GM23338 (cell line): ENCODE results near the gene NRDE2. TPM values are rescaled to one million over a fixed set of nuclear protein-coding genes. Genes with fewer than 3 reads are reported as not detected.

Experiments used
- ATAC-seq: fragments of 200-7000 bp; cut with Tn5 transposase; 3 replicates; pipeline ENCODE4 v1.9.1; 2020
- DNase-seq: peaks from one replicate; pipeline ENCODE4 v3.0.0-alpha.2; 2015; ENCODE audit warnings: low spot score
- H2AFZ ChIP-seq: fragments of 200-600 bp; sonication (generic); 2 replicates; pipeline ENCODE4 v1.8.0; 2016; ENCODE audit warnings: antibody characterized with exemption, mild to moderate bottlenecking, moderate library complexity
- H3F3A ChIP-seq: fragments of 200-600 bp; sonication (generic); replicated peaks from 2 replicates; pipeline ENCODE4 v1.8.0; 2017; ENCODE audit warnings: antibody characterized with exemption, mixed run types, low read depth
- H3K27ac ChIP-seq: fragments of 200-600 bp; sonication (generic); 2 replicates; pipeline ENCODE4 v1.6.1; 2016; ENCODE audit warnings: low read depth
- H3K27me3 ChIP-seq: fragments of 200-600 bp; sonication (generic); 2 replicates; pipeline ENCODE4 v1.8.0; 2016; ENCODE audit warnings: mild to moderate bottlenecking, mixed run types, moderate library complexity; ENCODE audit not compliant: insufficient read depth
- H3K36me3 ChIP-seq: fragments of 200-600 bp; sonication (generic); 2 replicates; pipeline ENCODE4 v1.8.0; 2016; ENCODE audit warnings: mild to moderate bottlenecking; ENCODE audit not compliant: insufficient read depth
- H3K4me1 ChIP-seq: fragments of 200-600 bp; sonication (generic); 2 replicates; pipeline ENCODE4 v1.8.0; 2016; ENCODE audit warnings: mild to moderate bottlenecking, moderate library complexity; ENCODE audit not compliant: insufficient read depth
- H3K4me2 ChIP-seq: fragments of 200-600 bp; sonication (generic); 2 replicates; pipeline ENCODE4 v1.7.1; 2017; ENCODE audit warnings: mixed run types
- H3K4me3 ChIP-seq: fragments of 200-600 bp; sonication (generic); 2 replicates; pipeline ENCODE4 v1.6.1; 2016; ENCODE audit warnings: mixed run types
- H3K79me2 ChIP-seq: fragments of 200-600 bp; sonication (generic); replicated peaks from 2 replicates; pipeline ENCODE4 v1.8.0; 2017; ENCODE audit warnings: mild to moderate bottlenecking; ENCODE audit not compliant: insufficient read depth
- H3K9me2 ChIP-seq: fragments of 200-600 bp; sonication (generic); 2 replicates; pipeline ENCODE4 v1.8.0; 2017; ENCODE audit not compliant: insufficient read depth
- H4K20me1 ChIP-seq: fragments of 200-600 bp; sonication (generic); replicated peaks from 2 replicates; pipeline ENCODE4 v1.8.0; 2017; ENCODE audit warnings: mild to moderate bottlenecking; ENCODE audit not compliant: insufficient read depth
- H3K27ac Mint-ChIP-seq: 2 replicates; pipeline ENCODE4 v1.8.0; 2020; ENCODE audit warnings: inconsistent platforms, mild to moderate bottlenecking, moderate library complexity, mixed read lengths
- H3K27me3 Mint-ChIP-seq: 3 replicates; pipeline ENCODE4 v1.8.0; 2022; ENCODE audit warnings: low read depth, mild to moderate bottlenecking, moderate library complexity, mixed read lengths, inconsistent platforms; ENCODE audit not compliant: insufficient read depth, poor library complexity
- H3K36me3 Mint-ChIP-seq: 3 replicates; pipeline ENCODE4 v1.8.0; 2021; ENCODE audit warnings: low read depth, mild to moderate bottlenecking, inconsistent platforms, moderate library complexity, mixed read lengths
- H3K4me1 Mint-ChIP-seq: 3 replicates; pipeline ENCODE4 v1.8.0; 2020; ENCODE audit warnings: mild to moderate bottlenecking, inconsistent platforms, mixed read lengths
- H3K4me3 Mint-ChIP-seq: 3 replicates; pipeline ENCODE4 v1.8.0; 2021; ENCODE audit warnings: moderate library complexity, mild to moderate bottlenecking, inconsistent platforms, mixed read lengths
- H3K9me3 Mint-ChIP-seq: 3 replicates; pipeline ENCODE4 v1.8.0; 2020; ENCODE audit warnings: moderate library complexity, mild to moderate bottlenecking, inconsistent platforms, mixed read lengths
- CREB1 ChIP-seq: fragments of 250-450 bp; sonication (Bioruptor Pico); IDR thresholded peaks from 2 replicates; pipeline ENCODE4 v1.5.0; 2020; ENCODE audit warnings: low read depth, mild to moderate bottlenecking, moderate library complexity
- EZH2phosphoT487 ChIP-seq: fragments of 200-600 bp; sonication (generic); IDR thresholded peaks from one replicate; pipeline ENCODE4 v1.8.1; 2018; ENCODE audit warnings: antibody characterized with exemption; ENCODE audit not compliant: unreplicated experiment
- POLR2AphosphoS5 ChIP-seq: IDR thresholded peaks from 2 replicates; pipeline ENCODE4 v1.6.1; 2016; ENCODE audit warnings: antibody characterized with exemption, low read depth
- STAT1 ChIP-seq: IDR thresholded peaks from one replicate; pipeline ENCODE4 v1.6.1; 2016; ENCODE audit warnings: antibody characterized with exemption; ENCODE audit not compliant: unreplicated experiment
- polyA plus RNA-seq: library from polyadenylated mRNA; unstranded; fragments of >200 nt; fragmentation: Nextera tagmentation; extraction: Ambion mirVana; gene quantifications from 2 replicates; pipeline ENCODE4 v1.2.1, GENCODE V29; 2016
- total RNA-seq: library from RNA; depleted of rRNA; stranded (reverse); fragments of >200 nt; shearing (Covaris generic); gene quantifications from 2 replicates; pipeline ENCODE4 v1.2.3, GENCODE V29; 2014
- TF ChIP-seq, protein P1 (sequence below): IDR thresholded peaks from 2 replicates; pipeline ENCODE4 v1.6.1; 2016; ENCODE audit warnings: antibody characterized with exemption
- TF ChIP-seq, protein P2 (sequence below): IDR thresholded peaks from one replicate; pipeline ENCODE4 v1.6.1; 2018; ENCODE audit warnings: antibody characterized with exemption; ENCODE audit not compliant: unreplicated experiment

Gene NRDE2
- total and polyA plus RNA-seq, 2 experiments from 2014 or later = 9.8 to 20.6 TPM

DNA sequence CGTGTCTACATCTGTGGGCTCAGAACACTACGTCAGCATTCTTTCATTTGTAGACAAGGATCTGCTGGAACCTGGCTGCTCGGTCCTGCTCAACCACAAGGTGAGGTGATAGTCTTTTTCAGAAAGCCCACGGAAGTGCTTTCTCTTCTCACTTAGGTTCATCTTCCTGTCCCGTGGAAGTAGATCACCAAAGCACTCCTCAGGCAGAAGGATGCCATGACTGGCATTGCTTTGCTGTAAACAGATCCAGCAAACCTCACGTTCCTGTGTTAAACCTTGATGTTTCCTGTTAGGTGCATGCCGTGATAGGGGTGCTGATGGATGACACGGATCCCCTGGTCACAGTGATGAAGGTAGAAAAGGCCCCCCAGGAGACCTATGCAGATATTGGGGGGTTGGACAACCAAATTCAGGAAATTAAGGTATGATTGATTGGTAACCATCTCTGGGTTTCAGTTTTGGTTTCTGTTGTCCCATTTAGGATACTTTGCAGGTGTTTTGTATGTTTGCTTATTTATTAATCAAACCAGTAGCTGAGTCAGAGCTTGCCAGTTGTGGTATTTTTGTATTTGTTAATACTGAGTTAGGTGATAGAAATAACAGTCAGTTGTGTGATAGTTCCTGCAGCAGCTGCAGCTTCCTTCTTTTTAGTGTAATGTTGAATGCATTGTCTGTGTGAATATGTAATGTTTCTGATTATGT, 67.8 kb downstream of the NRDE2 start (continued):
- no peak for TF ChIP-seq STAT1
- no peak for TF ChIP-seq EZH2phosphoT487

DNA sequence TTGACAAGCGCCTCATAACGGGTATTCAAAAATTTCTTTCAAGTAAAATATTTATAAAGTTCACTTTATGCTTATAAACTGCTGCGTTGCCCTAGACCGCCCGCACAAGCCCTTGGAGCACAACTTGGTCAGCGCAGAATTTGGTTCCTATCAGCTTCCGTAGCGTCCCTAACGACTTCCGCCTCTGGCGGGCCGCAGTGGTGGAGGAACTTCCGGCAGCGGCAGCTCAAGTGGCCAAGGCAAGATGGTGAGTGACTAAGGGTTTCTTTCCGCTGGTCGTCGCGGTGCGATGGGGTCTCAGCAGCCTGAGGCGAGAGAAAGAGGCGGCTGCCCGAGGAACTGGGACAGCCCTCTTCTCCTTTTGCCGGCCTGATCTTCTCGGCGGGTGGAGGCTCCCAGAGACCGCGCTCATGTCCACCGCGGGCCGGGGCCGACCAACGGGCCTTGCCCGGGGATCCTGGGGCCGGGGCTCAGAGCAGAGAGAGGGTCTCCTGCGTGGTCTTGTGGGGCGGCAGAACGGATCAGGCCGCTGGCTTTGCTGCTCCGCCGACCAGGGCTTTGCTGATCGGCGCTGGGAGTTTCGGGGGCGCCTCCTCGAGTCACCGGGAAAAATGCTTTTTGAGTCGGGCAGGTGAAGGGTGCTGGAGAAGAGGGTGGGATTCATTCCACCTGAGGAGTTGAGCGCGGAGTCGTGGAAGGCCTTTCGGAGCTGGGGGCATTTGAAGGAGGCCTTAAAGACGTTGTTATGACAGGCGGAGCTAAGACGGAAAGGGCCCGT, 75.2 kb downstream of the NRDE2 start, which contains the start of gene PSMC1:
PSMC1 (plus strand) TSS at position 200 of the 778 bp plus-strand sequence; CDS start at position 245, 45 bp downstream.
- Histone ChIP-seq H3K4me1 (peaks cover 4% of the 10 kb centered on the region; the same call in 1 of the 2 replicates), H3K27ac (peak within 1 kb of the TSS; percentile 70), H4K20me1 (peaks cover 12% of the 10 kb centered on the region), H3K79me2 (peaks cover 39% of the 10 kb centered on the region), H3F3A (no peaks in the 10 kb centered on the region), H3K4me2 (peak within 1 kb of the TSS; percentile 95), H3K36me3 (peaks cover 16% of the 10 kb centered on the region), H3K27me3 (peaks cover 3% of the 10 kb centered on the region; the same call in 1 of the 2 replicates), H3K9me2 (no peaks in the 10 kb centered on the region), H2AFZ (peak within 1 kb of the TSS; percentile 90), H3K4me3 (peak within 1 kb of the TSS; percentile 94)
- no peak for TF ChIP-seq EZH2phosphoT487
- peak; percentile 51; the same call in 1 of the 2 replicates for TF ChIP-seq CREB1 (CRISPR knock-in tag)
- TF ChIP-seq POLR2AphosphoS5 = peak; percentile 89
- TF ChIP-seq, protein P1, sequence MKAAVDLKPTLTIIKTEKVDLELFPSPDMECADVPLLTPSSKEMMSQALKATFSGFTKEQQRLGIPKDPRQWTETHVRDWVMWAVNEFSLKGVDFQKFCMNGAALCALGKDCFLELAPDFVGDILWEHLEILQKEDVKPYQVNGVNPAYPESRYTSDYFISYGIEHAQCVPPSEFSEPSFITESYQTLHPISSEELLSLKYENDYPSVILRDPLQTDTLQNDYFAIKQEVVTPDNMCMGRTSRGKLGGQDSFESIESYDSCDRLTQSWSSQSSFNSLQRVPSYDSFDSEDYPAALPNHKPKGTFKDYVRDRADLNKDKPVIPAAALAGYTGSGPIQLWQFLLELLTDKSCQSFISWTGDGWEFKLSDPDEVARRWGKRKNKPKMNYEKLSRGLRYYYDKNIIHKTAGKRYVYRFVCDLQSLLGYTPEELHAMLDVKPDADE = peak; percentile 46; the same call in 1 of the 2 replicates
- peak within 1 kb of the TSS; percentile 92 for H3K4me3 Mint-ChIP-seq
- ATAC-seq = peak; percentile 97
- H3K27ac Mint-ChIP-seq = peak within 1 kb of the TSS; percentile 94
- H3K4me1 Mint-ChIP-seq = peaks cover 9% of the 10 kb centered on the region; the same call in 2 of the 3 replicates
- H3K9me3 Mint-ChIP-seq = no peaks in the 10 kb centered on the region
- H3K27me3 Mint-ChIP-seq = peaks cover 13% of the 10 kb centered on the region
- DNase-seq = peak; percentile 94
- peaks cover 30% of the 10 kb centered on the region for H3K36me3 Mint-ChIP-seq

DNA sequence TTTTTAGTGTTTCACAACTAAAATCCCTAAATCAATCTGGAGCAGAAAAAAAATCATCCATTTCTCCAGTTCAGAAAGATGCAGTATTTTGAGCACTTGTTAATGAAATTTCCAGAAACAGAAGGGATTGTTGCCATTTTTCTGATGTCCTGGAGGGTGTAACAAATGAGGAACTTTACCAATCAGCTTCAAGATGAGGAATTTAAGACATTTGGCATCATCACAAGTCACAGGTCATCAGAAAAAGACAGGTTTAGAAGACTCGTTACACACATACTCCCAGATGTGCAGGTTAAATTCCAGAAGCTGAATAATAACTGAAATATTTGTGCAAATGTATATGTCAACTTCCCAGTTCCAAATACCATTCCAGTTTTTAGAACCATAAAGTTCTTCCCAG, 75.9 kb downstream of the NRDE2 start:
- Histone ChIP-seq H3K4me1 (peaks cover 4% of the 10 kb centered on the region; the same call in 1 of the 2 replicates), H3K4me3 (peak overlapping the region; percentile 94), H3K9me2 (no peaks in the 10 kb centered on the region), H3K79me2 (peaks cover 39% of the 10 kb centered on the region), H3K4me2 (peak overlapping the region; percentile 95), H4K20me1 (peaks cover 12% of the 10 kb centered on the region; the same call in 1 of the 2 replicates), H3K27ac (no peak overlapping the region), H2AFZ (peak overlapping the region; percentile 90), H3K36me3 (peaks cover 10% of the 10 kb centered on the region), H3F3A (no peaks in the 10 kb centered on the region), H3K27me3 (peaks cover 3% of the 10 kb centered on the region; the same call in 1 of the 2 replicates)
- peaks cover 9% of the 10 kb centered on the region; the same call in 2 of the 3 replicates for H3K4me1 Mint-ChIP-seq
- H3K9me3 Mint-ChIP-seq = no peaks in the 10 kb centered on the region; the same call in 2 of the 3 replicates
- peaks cover 11% of the 10 kb centered on the region for H3K27me3 Mint-ChIP-seq
- ATAC-seq (no peak), DNase-seq (no peak)
- H3K36me3 Mint-ChIP-seq = peaks cover 23% of the 10 kb centered on the region
- H3K4me3 Mint-ChIP-seq = peak overlapping the region; percentile 92
- no peak overlapping the region for H3K27ac Mint-ChIP-seq
- TF ChIP-seq, protein P2, sequence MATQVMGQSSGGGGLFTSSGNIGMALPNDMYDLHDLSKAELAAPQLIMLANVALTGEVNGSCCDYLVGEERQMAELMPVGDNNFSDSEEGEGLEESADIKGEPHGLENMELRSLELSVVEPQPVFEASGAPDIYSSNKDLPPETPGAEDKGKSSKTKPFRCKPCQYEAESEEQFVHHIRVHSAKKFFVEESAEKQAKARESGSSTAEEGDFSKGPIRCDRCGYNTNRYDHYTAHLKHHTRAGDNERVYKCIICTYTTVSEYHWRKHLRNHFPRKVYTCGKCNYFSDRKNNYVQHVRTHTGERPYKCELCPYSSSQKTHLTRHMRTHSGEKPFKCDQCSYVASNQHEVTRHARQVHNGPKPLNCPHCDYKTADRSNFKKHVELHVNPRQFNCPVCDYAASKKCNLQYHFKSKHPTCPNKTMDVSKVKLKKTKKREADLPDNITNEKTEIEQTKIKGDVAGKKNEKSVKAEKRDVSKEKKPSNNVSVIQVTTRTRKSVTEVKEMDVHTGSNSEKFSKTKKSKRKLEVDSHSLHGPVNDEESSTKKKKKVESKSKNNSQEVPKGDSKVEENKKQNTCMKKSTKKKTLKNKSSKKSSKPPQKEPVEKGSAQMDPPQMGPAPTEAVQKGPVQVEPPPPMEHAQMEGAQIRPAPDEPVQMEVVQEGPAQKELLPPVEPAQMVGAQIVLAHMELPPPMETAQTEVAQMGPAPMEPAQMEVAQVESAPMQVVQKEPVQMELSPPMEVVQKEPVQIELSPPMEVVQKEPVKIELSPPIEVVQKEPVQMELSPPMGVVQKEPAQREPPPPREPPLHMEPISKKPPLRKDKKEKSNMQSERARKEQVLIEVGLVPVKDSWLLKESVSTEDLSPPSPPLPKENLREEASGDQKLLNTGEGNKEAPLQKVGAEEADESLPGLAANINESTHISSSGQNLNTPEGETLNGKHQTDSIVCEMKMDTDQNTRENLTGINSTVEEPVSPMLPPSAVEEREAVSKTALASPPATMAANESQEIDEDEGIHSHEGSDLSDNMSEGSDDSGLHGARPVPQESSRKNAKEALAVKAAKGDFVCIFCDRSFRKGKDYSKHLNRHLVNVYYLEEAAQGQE = no peak
